MM.1S (cell line): ENCODE results near the gene ARFGAP1.

ENCODE experiments used
- CTCF ChIP-seq: fragments of 300-600 bp; sonication (generic); IDR thresholded peaks from 2 replicates; pipeline ENCODE4 v1.5.1; 2016; ENCODE audit warnings: antibody characterized with exemption, low read length, mixed read lengths
- EZH2 ChIP-seq: fragments of 300-600 bp; sonication (generic); optimal IDR thresholded peaks from 2 replicates; pipeline ENCODE3; 2017; ENCODE audit warnings: low read depth, mild to moderate bottlenecking, antibody characterized with exemption, low read length, mixed read lengths
- EZH2phosphoT487 ChIP-seq: fragments of 300-600 bp; sonication (generic); IDR thresholded peaks from 2 replicates; pipeline ENCODE4 v1.6.1; 2018; ENCODE audit warnings: antibody characterized with exemption, low read length

DNA sequence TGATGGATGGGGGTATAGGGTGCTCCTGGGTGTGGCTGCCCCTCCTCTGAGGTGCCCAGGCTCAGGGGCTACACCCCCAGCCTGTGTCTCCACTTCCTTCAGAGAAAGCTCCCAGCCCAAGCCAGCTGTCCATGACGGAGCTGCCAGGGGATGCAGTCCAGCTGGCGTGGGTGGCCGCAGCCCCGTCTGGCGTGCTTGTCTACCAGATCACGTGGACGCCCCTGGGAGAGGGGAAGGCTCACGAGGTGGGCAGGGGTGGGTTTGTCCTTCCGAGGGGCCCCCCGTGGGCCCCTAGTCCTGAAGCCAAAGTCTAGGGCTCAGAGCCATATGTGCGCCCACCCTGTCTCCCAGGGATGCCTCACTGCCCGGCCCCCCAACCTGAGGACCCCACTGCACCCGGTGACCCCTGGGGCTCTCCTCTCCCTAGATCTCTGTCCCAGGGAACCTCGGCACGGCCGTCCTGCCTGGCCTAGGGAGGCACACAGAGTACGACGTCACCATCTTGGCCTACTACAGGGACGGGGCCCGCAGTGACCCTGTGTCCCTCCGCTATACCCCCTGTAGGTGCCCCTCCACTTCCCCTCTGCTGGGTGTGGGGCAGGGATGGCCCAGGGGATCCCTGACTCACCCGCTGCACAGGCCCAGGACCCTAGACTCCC is 40.2 kb downstream of the ARFGAP1 start:
- TF ChIP-seq EZH2phosphoT487: no peak
- TF ChIP-seq CTCF: no peak
- TF ChIP-seq EZH2: no peak
